H1 (cell line): ENCODE data around the gene ZNF462. TPM values are rescaled to one million over a fixed set of nuclear protein-coding genes. Genes with fewer than 3 reads are reported as not detected.

Experiments used
- CTCF ChIA-PET: fragments of 300-600 bp; sonication (Branson Sonifier 250); formaldehyde crosslinking; loops from one replicate; lab custom pipeline; 2021; ENCODE audit not compliant: partially characterized antibody; lab: Charles Lee
- POLR2A ChIA-PET: fragments of 300-600 bp; sonication (Branson Sonifier 250); formaldehyde crosslinking; loops from one replicate; lab custom pipeline; 2021; ENCODE audit warnings: inconsistent platforms; ENCODE audit not compliant: partially characterized antibody; lab: Charles Lee
- DNase-seq, 2 experiments: peaks; one replicate each; pipeline versions ENCODE4 v3.0.0 to v3.0.0-alpha.2; 2010 to 2022; ENCODE audit warnings: low spot score in 2 of 2, low read depth in 1 of 2, mixed read lengths in 1 of 2
- FAIRE-seq: peaks from 2 replicates; lab custom pipeline; 2011; peaks lifted over from hg19 to GRCh38; lab: Jason Lieb, UNC
- H2AFZ ChIP-seq: 2 replicates; pipeline ENCODE4 v1.8.1; 2012; ENCODE audit warnings: low read length, inconsistent platforms
- H2AK5ac ChIP-seq: 2 replicates; pipeline ENCODE4 v1.6.1; 2013; ENCODE audit warnings: low read depth, low read length
- H2BK120ac ChIP-seq: replicated peaks from 2 replicates; pipeline ENCODE3; 2013; ENCODE audit warnings: low read depth, low read length, inconsistent platforms
- H2BK12ac ChIP-seq: 2 replicates; pipeline ENCODE4 v1.6.1; 2013; ENCODE audit warnings: low read depth, low read length
- H2BK15ac ChIP-seq: 2 replicates; pipeline ENCODE4 v1.6.1; 2013; ENCODE audit warnings: low read length
- H2BK20ac ChIP-seq: 2 replicates; pipeline ENCODE4 v1.6.1; 2013; ENCODE audit warnings: low read length
- H2BK5ac ChIP-seq: 2 replicates; pipeline ENCODE4 v1.6.1; 2013; ENCODE audit warnings: low read depth, low read length
- H3K14ac ChIP-seq: 2 replicates; pipeline ENCODE4 v1.6.1; 2013; ENCODE audit warnings: inconsistent platforms; ENCODE audit not compliant: insufficient read length
- H3K18ac ChIP-seq: 2 replicates; pipeline ENCODE4 v1.6.1; 2013; ENCODE audit warnings: low read length; ENCODE audit errors: extremely low read depth
- H3K23ac ChIP-seq: 2 replicates; pipeline ENCODE4 v1.6.1; 2013; ENCODE audit warnings: inconsistent platforms; ENCODE audit not compliant: insufficient read length
- H3K23me2 ChIP-seq: 2 replicates; pipeline ENCODE4 v1.6.1; 2013; ENCODE audit warnings: low read depth, low read length
- H3K27ac ChIP-seq: 2 replicates; pipeline ENCODE4 v1.6.1; 2011; ENCODE audit warnings: low read depth, low read length, inconsistent platforms
- H3K27me3 ChIP-seq, 4 experiments: replicated peaks in 1 of 4; 1 replicate in 1 of 4; 2 replicates in 3 of 4; pipeline versions ENCODE4 v1.6.1 to v1.8.1; 2011 to 2013; ENCODE audit warnings: low read length in 3 of 4, mild to moderate bottlenecking in 3 of 4, inconsistent platforms in 2 of 4, mixed read lengths in 2 of 4, moderate library complexity in 1 of 4; ENCODE audit not compliant: control insufficient read depth in 3 of 4, insufficient read depth in 3 of 4; ENCODE audit errors: extremely low read depth in 1 of 4
- H3K36me3 ChIP-seq, 4 experiments: 2 replicates each; pipeline versions ENCODE4 v1.6.1 to v1.8.1; 2011 to 2013; ENCODE audit warnings: mild to moderate bottlenecking in 4 of 4, low read length in 3 of 4, moderate library complexity in 2 of 4, control low read depth in 1 of 4, inconsistent platforms in 1 of 4; ENCODE audit not compliant: insufficient read depth in 4 of 4, control insufficient read depth in 2 of 4
- H3K4ac ChIP-seq: replicated peaks from 2 replicates; pipeline ENCODE3; 2013; ENCODE audit warnings: low read length, low read depth, mixed read lengths, inconsistent platforms; ENCODE audit not compliant: insufficient read length
- H3K4me1 ChIP-seq, 4 experiments: replicated peaks in 1 of 4; 1 replicate in 1 of 4; 2 replicates in 3 of 4; pipeline versions ENCODE4 v1.6.1 to v1.8.1; 2011 to 2013; ENCODE audit warnings: low read length in 3 of 4, inconsistent platforms in 2 of 4, mixed read lengths in 1 of 4; ENCODE audit not compliant: insufficient read depth in 4 of 4, control insufficient read depth in 3 of 4
- H3K4me2 ChIP-seq, 2 experiments: 2 replicates each; pipeline versions ENCODE4 v1.6.1 to v1.8.1; 2011 to 2013; ENCODE audit warnings: low read depth in 2 of 2, low read length in 2 of 2, control low read depth in 1 of 2, inconsistent platforms in 1 of 2, mild to moderate bottlenecking in 1 of 2; ENCODE audit not compliant: insufficient read depth in 1 of 2
- H3K4me3 ChIP-seq, 4 experiments: fragments of 200-600, 300-600 bp in 1 of 4; sonication (generic), shearing (Covaris generic), sonication (Bioruptor Twin) in 1 of 4; 2 replicates each; pipeline versions ENCODE4 v1.5.1 to v1.8.1; 2011 to 2016; ENCODE audit warnings: low read length in 4 of 4, low read depth in 3 of 4, control low read depth in 2 of 4, inconsistent platforms in 2 of 4, mild to moderate bottlenecking in 2 of 4, mixed read lengths in 1 of 4, moderate library complexity in 1 of 4; ENCODE audit not compliant: insufficient read depth in 2 of 4; ENCODE audit errors: extremely low read depth in 1 of 4
- H3K56ac ChIP-seq: replicated peaks from 2 replicates; pipeline ENCODE3; 2013; ENCODE audit warnings: low read depth, mild to moderate bottlenecking, mixed read lengths, low read length, inconsistent platforms; ENCODE audit not compliant: insufficient read length
- H3K79me1 ChIP-seq: 2 replicates; pipeline ENCODE4 v1.6.1; 2013; ENCODE audit warnings: low read depth, low read length, control low read depth
- H3K79me2 ChIP-seq, 2 experiments: 2 replicates each; pipeline versions ENCODE4 v1.6.1 to v1.8.1; 2012 to 2013; ENCODE audit warnings: low read length in 2 of 2, mild to moderate bottlenecking in 2 of 2, inconsistent platforms in 1 of 2; ENCODE audit not compliant: insufficient read depth in 2 of 2, control insufficient read depth in 1 of 2
- H3K9ac ChIP-seq, 4 experiments: replicated peaks in 1 of 4; 1 replicate in 1 of 4; 2 replicates in 3 of 4; pipeline versions ENCODE4 v1.6.1 to v1.8.1; 2011 to 2013; ENCODE audit warnings: low read depth in 3 of 4, low read length in 3 of 4, control low read depth in 2 of 4, mild to moderate bottlenecking in 2 of 4, moderate library complexity in 2 of 4, inconsistent platforms in 1 of 4; ENCODE audit errors: extremely low read depth in 1 of 4
- H3K9me3 ChIP-seq, 2 experiments: 2 replicates each; pipeline versions ENCODE4 v1.6.1 to v1.8.1; 2012 to 2013; ENCODE audit warnings: mild to moderate bottlenecking in 2 of 2, moderate library complexity in 2 of 2, control low read depth in 1 of 2, inconsistent platforms in 1 of 2, low read depth in 1 of 2, low read length in 1 of 2, mixed read lengths in 1 of 2; ENCODE audit not compliant: insufficient read depth in 2 of 2
- H4K20me1 ChIP-seq, 2 experiments: replicated peaks in 1 of 2; 2 replicates each; pipeline versions ENCODE3 to v1.8.1; 2011 to 2013; ENCODE audit warnings: inconsistent platforms in 2 of 2, low read length in 2 of 2, mild to moderate bottlenecking in 1 of 2; ENCODE audit not compliant: insufficient read depth in 2 of 2, control insufficient read depth in 1 of 2
- H4K5ac ChIP-seq: 2 replicates; pipeline ENCODE4 v1.6.1; 2013; ENCODE audit warnings: low read length, low read depth, mixed read lengths, inconsistent platforms; ENCODE audit not compliant: insufficient read length
- H4K8ac ChIP-seq: 2 replicates; pipeline ENCODE4 v1.8.0; 2013; ENCODE audit warnings: mild to moderate bottlenecking, moderate library complexity, low read length, inconsistent platforms; ENCODE audit not compliant: insufficient read depth; ENCODE audit errors: extremely low read depth
- H4K91ac ChIP-seq: replicated peaks from 2 replicates; pipeline ENCODE3; 2013; ENCODE audit warnings: low read length, mixed read lengths, inconsistent platforms; ENCODE audit not compliant: insufficient read length
- CBX5 ChIP-seq: fragments of 300-800, 300-1000 bp; sonication (generic); IDR thresholded peaks from 2 replicates; pipeline ENCODE4 v1.7.1; 2016; ENCODE audit warnings: antibody characterized with exemption, low read length, low read depth
- CBX8 ChIP-seq: fragments of 300-800, 300-1000 bp; sonication (generic); IDR thresholded peaks from 2 replicates; pipeline ENCODE4 v1.7.1; 2016; ENCODE audit warnings: low read depth, low read length, borderline replicate concordance
- CHD2 ChIP-seq: IDR thresholded peaks from 2 replicates; pipeline ENCODE4 v1.6.1; 2012; ENCODE audit warnings: low read length, improper control_type of control experiment
- HDAC2 ChIP-seq, 2 experiments: fragments of 300-600 bp in 1 of 2; sonication (generic) in 1 of 2; IDR thresholded peaks; 2 replicates each; pipeline ENCODE4 v1.6.1; 2011 to 2012; ENCODE audit warnings: low read depth in 2 of 2, low read length in 2 of 2, mild to moderate bottlenecking in 2 of 2, moderate library complexity in 2 of 2, borderline replicate concordance in 1 of 2, inconsistent platforms in 1 of 2
- PHF8 ChIP-seq: fragments of 200-600 bp; sonication (generic); conservative IDR thresholded peaks from 2 replicates; pipeline ENCODE4 v1.7.1; 2012; ENCODE audit warnings: low read depth, mild to moderate bottlenecking, inconsistent platforms, low read length, moderate library complexity
- WGBS, 2 experiments: shearing (Covaris generic) in 1 of 2; methylation state at CpG; one replicate each; pipeline versions ENCODE4 v1.1.6 to v1.1.7; 2013 to 2015; ENCODE audit warnings: low lambda C conversion rate in 2 of 2, mixed read lengths in 2 of 2, inconsistent platforms in 1 of 2, low coverage in 1 of 2, missing lambda C conversion rate in 1 of 2; ENCODE audit not compliant: insufficient replicate concordance in 2 of 2, insufficient coverage in 1 of 2, insufficient read length in 1 of 2; ENCODE audit errors: extremely low coverage in 1 of 2, missing lambda C conversion rate in 1 of 2; 5-methylcytosine and 5-hydroxymethylcytosine counted together
- polyA plus RNA-seq, 7 experiments: library from polyadenylated mRNA; depleted of rRNA in 3 of 7; stranded (reverse) in 5 of 7; unstranded in 2 of 7; fragments of >200 nt in 5 of 7; fragments of 200-250 nt in 2 of 7; gene quantifications; 1 replicate in 5 of 7; 2 replicates in 1 of 7; 4 replicates in 1 of 7; pipeline versions ENCODE4 v1.2.1 to v1.2.3, GENCODE V29; 2011 to 2013; ENCODE audit warnings: missing spikeins in 2 of 7, mixed read lengths in 2 of 7
- total RNA-seq: library from RNA; stranded (reverse); fragmentation: NEBNext Ultra II Directional; extraction: Animal tissue kit (Norgen Biotek cat#: 25700); gene quantifications from 2 replicates; pipeline ENCODE4 v1.2.1, GENCODE V29; 2021

ZNF462 gene
- total and polyA plus RNA-seq, 2 of the 8 experiments (the other 6 are each of a cell fraction or from before 2014, with no cell fraction given) = 30.0 to 163 TPM

- Histone ChIP-seq H3K79me2 (peaks cover 0 to 54% of the 10 kb centered on the region in 2 experiments; a peak in 2 of 4 replicates), H2BK5ac (no peak overlapping the region), H3K36me3 (peaks cover 31 to 83% (median 60%) of the 10 kb centered on the region in 4 experiments), H3K4me3 (no peak overlapping the region), H3K23me2 (no peaks in the 10 kb centered on the region), H3K4ac (no peak overlapping the region), H3K18ac (no peak overlapping the region), H3K23ac (no peak overlapping the region), H2AK5ac (no peak overlapping the region), H4K8ac (no peak overlapping the region; the same call in 1 of the 2 replicates), H3K27ac (no peak overlapping the region), H4K20me1 (peaks cover 2 to 5% of the 10 kb centered on the region in 2 experiments), H3K14ac (no peak overlapping the region), H4K91ac (no peak overlapping the region), H3K27me3 (no peaks in the 10 kb centered on the region), H3K79me1 (peaks cover 5% of the 10 kb centered on the region), H2BK12ac (no peak overlapping the region), H3K9ac (no peak overlapping the region), H2AFZ (no peak overlapping the region), H4K5ac (no peak overlapping the region), H2BK120ac (no peak overlapping the region), H2BK20ac (no peak overlapping the region), H3K4me2 (no peak overlapping the region), H2BK15ac (no peak overlapping the region), H3K56ac (no peak overlapping the region), H3K9me3 (no peaks in the 10 kb centered on the region), H3K4me1 (peaks cover 2 to 7% (median 4%) of the 10 kb centered on the region in 4 experiments; a peak in 6 of 7 replicates)
- WGBS, 2 experiments = 92% methylated on average over 3 of the region's 3 CpGs; no CpG with 5 or more reads in 1 of the 2 experiments
- TF ChIP-seq CHD2 = no peak
- TF ChIP-seq CBX5 = no peak
- no peak for TF ChIP-seq HDAC2 (IDR thresholded peaks at IDR 0.05; ENCODE audit: borderline replicate concordance in 1 of 2, low read depth in 2 of 2, low read length in 2 of 2)
- TF ChIP-seq PHF8 = no peak
- no peak for TF ChIP-seq CBX8
- ChIA-PET POLR2A (no interaction called here), CTCF (no interaction called here)
- FAIRE-seq = no peak
- DNase-seq = no peak
These were observed 73.7 kb downstream of the ZNF462 start for GRCh38 chr9:106936680-106937079.
